ENCODE measurements around the gene SLC5A11.
A peak's percentile ranks its signal among the peaks of the same experiment; 100 is the strongest.

Gene SLC5A11

DNA sequence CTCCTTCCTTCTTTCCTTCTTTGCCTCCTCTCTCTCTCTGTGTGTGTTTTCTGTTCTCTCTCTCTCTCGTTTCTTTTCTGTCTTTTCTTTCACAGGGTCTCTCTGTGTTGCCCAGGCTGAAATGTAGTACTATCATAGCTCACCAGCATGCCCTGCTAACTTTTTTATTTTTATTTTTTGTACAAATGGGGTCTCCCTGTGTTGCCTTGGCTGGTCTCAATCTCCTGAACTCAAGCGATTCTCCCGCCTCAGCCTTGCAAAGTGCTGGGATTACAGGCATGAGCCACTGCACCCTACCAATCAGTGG lies 1.5 kb downstream of the SLC5A11 start:
- no peaks in the 10 kb centered on the region for H3K79me1 ChIP-seq (replicated peaks; ENCODE audit: low read length, poor library complexity, severe bottlenecking)
- no peak overlapping the region for H3K23ac ChIP-seq (ENCODE audit: low read length in 2 of 2)
- no peak overlapping the region for H3K18ac ChIP-seq (ENCODE audit: low read depth in 1 of 2, low read length in 2 of 2)
- H3K4me3 ChIP-seq (ENCODE audit: insufficient read depth in 1 of 2, low read depth in 1 of 2, low read length in 2 of 2): no peak overlapping the region
- H4K8ac ChIP-seq (ENCODE audit: low read length): no peak overlapping the region
- H2BK12ac ChIP-seq (ENCODE audit: low read length in 2 of 2): no peak overlapping the region
- H3K4me2 ChIP-seq (ENCODE audit: low read length, poor library complexity, severe bottlenecking): no peak overlapping the region
- H3K14ac ChIP-seq (ENCODE audit: low read length in 2 of 2): no peak overlapping the region
- DNase-seq: no peak
- no peaks in the 10 kb centered on the region for H3K9me3 ChIP-seq (ENCODE audit: control insufficient read depth, low read length)
- no peak overlapping the region for H3K4ac ChIP-seq (ENCODE audit: low read depth in 1 of 2, low read length in 2 of 2)
- no peaks in the 10 kb centered on the region for H3K27me3 ChIP-seq (ENCODE audit: control insufficient read depth in 1 of 2, insufficient read depth in 1 of 2, low read length in 2 of 2)
- no peak overlapping the region for H2BK15ac ChIP-seq (ENCODE audit: low read depth, poor library complexity, severe bottlenecking)
- no peak overlapping the region for H2BK120ac ChIP-seq (ENCODE audit: low read depth, low read length)
- no peaks in the 10 kb centered on the region for H3K36me3 ChIP-seq (ENCODE audit: control insufficient read depth in 1 of 2, insufficient read depth in 2 of 2, low read depth in 1 of 2, low read length in 2 of 2)
- whole genome bisulfite sequencing: 97% methylated on average over 3 of the region's 3 CpGs
- H2AK5ac ChIP-seq (ENCODE audit: low read length, severe bottlenecking): no peak overlapping the region
- no peak overlapping the region for H2BK5ac ChIP-seq (ENCODE audit: low read depth, low read length, poor library complexity, severe bottlenecking)
- H3K4me1 ChIP-seq (ENCODE audit: control insufficient read depth, insufficient read depth, low read depth, low read length): peaks cover 15% of the 10 kb centered on the region
- no peak overlapping the region for H4K91ac ChIP-seq (ENCODE audit: low read length)
- H2AFZ ChIP-seq (ENCODE audit: low read depth, low read length): no peak overlapping the region
- no peak overlapping the region for H3K27ac ChIP-seq (ENCODE audit: low read length, poor library complexity, severe bottlenecking)
- no peak overlapping the region for H3K9ac ChIP-seq (ENCODE audit: low read length)

DNA sequence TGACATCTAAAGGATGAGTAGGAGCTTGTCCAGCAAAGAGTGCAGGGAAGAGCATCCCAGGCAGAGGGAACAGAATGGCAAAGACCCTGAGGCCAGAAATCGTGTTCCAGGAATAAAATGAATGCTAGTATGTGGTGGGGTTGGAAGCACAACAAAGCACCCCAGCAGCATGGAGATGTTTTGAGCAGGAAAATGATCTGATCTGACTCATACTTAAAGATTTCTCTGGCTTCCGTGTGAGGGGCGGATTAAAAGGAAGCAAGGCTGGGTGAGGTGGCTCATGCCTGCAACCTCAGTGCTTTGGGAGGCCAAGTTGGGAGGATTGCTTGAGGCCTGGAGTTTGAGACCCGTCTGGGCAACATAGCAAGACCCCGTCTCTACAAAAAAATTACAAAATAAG lies 2.3 kb downstream of the SLC5A11 start:
- no peak overlapping the region for H2AFZ ChIP-seq (ENCODE audit: low read depth, low read length)
- no peak overlapping the region for H3K4me2 ChIP-seq (ENCODE audit: low read length, poor library complexity, severe bottlenecking)
- H3K4me3 ChIP-seq (ENCODE audit: insufficient read depth in 1 of 2, low read depth in 1 of 2, low read length in 2 of 2): no peak overlapping the region
- H3K14ac ChIP-seq (ENCODE audit: low read length in 2 of 2): no peak overlapping the region
- peaks cover 15% of the 10 kb centered on the region for H3K4me1 ChIP-seq (ENCODE audit: control insufficient read depth, insufficient read depth, low read depth, low read length)
- no peak overlapping the region for H4K91ac ChIP-seq (ENCODE audit: low read length)
- H2AK5ac ChIP-seq (ENCODE audit: low read length, severe bottlenecking): no peak overlapping the region
- H3K79me1 ChIP-seq (replicated peaks; ENCODE audit: low read length, poor library complexity, severe bottlenecking): no peaks in the 10 kb centered on the region
- H2BK15ac ChIP-seq (ENCODE audit: low read depth, poor library complexity, severe bottlenecking): no peak overlapping the region
- H2BK12ac ChIP-seq (ENCODE audit: low read length in 2 of 2): no peak overlapping the region
- no peaks in the 10 kb centered on the region for H3K9me3 ChIP-seq (ENCODE audit: control insufficient read depth, low read length)
- H3K9ac ChIP-seq (ENCODE audit: low read length): no peak overlapping the region
- H3K27me3 ChIP-seq (ENCODE audit: control insufficient read depth in 1 of 2, insufficient read depth in 1 of 2, low read length in 2 of 2): no peaks in the 10 kb centered on the region
- no peak overlapping the region for H4K8ac ChIP-seq (ENCODE audit: low read length)
- no peaks in the 10 kb centered on the region for H3K36me3 ChIP-seq (ENCODE audit: control insufficient read depth in 1 of 2, insufficient read depth in 2 of 2, low read depth in 1 of 2, low read length in 2 of 2)
- peak; percentile 46 for DNase-seq
- H2BK120ac ChIP-seq (ENCODE audit: low read depth, low read length): no peak overlapping the region
- WGBS: 35% methylated on average over 4 of the region's 5 CpGs
- H3K23ac ChIP-seq (ENCODE audit: low read length in 2 of 2): no peak overlapping the region
- H3K27ac ChIP-seq (ENCODE audit: low read length, poor library complexity, severe bottlenecking): peak overlapping the region; percentile 12
- H3K18ac ChIP-seq (ENCODE audit: low read depth in 1 of 2, low read length in 2 of 2): no peak overlapping the region
- no peak overlapping the region for H2BK5ac ChIP-seq (ENCODE audit: low read depth, low read length, poor library complexity, severe bottlenecking)
- no peak overlapping the region for H3K4ac ChIP-seq (ENCODE audit: low read depth in 1 of 2, low read length in 2 of 2)

DNA sequence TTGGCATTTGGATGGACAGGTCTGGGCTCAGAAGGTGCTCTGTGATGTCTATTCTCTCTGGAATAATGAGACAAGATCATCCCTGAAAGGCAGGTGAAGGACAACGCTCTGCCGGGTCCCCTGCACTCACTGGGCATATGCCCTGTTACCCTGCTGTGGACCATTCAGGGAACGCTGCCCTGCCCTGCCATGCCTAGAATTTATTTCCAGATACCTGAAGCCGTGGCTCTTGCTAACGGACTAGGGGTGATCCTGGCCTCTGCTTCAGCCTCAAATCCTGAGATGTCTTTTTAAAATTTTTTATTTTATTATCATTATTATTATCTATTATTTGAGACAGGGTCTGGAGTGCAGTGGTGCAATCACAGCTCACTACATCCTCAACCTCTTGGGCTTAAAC lies 3.9 kb downstream of the SLC5A11 start:
- H3K4me1 ChIP-seq (ENCODE audit: control insufficient read depth, insufficient read depth, low read depth, low read length): peaks cover 17% of the 10 kb centered on the region
- no peak overlapping the region for H2BK120ac ChIP-seq (ENCODE audit: low read depth, low read length)
- DNase-seq: no peak
- H3K18ac ChIP-seq (ENCODE audit: low read depth in 1 of 2, low read length in 2 of 2): no peak overlapping the region
- no peak overlapping the region for H3K4ac ChIP-seq (ENCODE audit: low read depth in 1 of 2, low read length in 2 of 2)
- no peak overlapping the region for H3K4me3 ChIP-seq (ENCODE audit: insufficient read depth in 1 of 2, low read depth in 1 of 2, low read length in 2 of 2)
- no peak overlapping the region for H3K27ac ChIP-seq (ENCODE audit: low read length, poor library complexity, severe bottlenecking)
- H3K4me2 ChIP-seq (ENCODE audit: low read length, poor library complexity, severe bottlenecking): no peak overlapping the region
- no peak overlapping the region for H2AK5ac ChIP-seq (ENCODE audit: low read length, severe bottlenecking)
- WGBS: 96% methylated on average over 3 of the region's 5 CpGs
- no peak overlapping the region for H4K8ac ChIP-seq (ENCODE audit: low read length)
- H2BK15ac ChIP-seq (ENCODE audit: low read depth, poor library complexity, severe bottlenecking): no peak overlapping the region
- H2AFZ ChIP-seq (ENCODE audit: low read depth, low read length): no peak overlapping the region
- H2BK12ac ChIP-seq (ENCODE audit: low read length in 2 of 2): no peak overlapping the region
- H3K14ac ChIP-seq (ENCODE audit: low read length in 2 of 2): no peak overlapping the region
- H3K79me1 ChIP-seq (replicated peaks; ENCODE audit: low read length, poor library complexity, severe bottlenecking): no peaks in the 10 kb centered on the region
- H2BK5ac ChIP-seq (ENCODE audit: low read depth, low read length, poor library complexity, severe bottlenecking): no peak overlapping the region
- no peaks in the 10 kb centered on the region for H3K27me3 ChIP-seq (ENCODE audit: control insufficient read depth in 1 of 2, insufficient read depth in 1 of 2, low read length in 2 of 2)
- no peak overlapping the region for H3K9ac ChIP-seq (ENCODE audit: low read length)
- no peak overlapping the region for H4K91ac ChIP-seq (ENCODE audit: low read length)
- H3K9me3 ChIP-seq (ENCODE audit: control insufficient read depth, low read length): no peaks in the 10 kb centered on the region
- H3K23ac ChIP-seq (ENCODE audit: low read length in 2 of 2): no peak overlapping the region
- no peaks in the 10 kb centered on the region for H3K36me3 ChIP-seq (ENCODE audit: control insufficient read depth in 1 of 2, insufficient read depth in 2 of 2, low read depth in 1 of 2, low read length in 2 of 2)

DNA sequence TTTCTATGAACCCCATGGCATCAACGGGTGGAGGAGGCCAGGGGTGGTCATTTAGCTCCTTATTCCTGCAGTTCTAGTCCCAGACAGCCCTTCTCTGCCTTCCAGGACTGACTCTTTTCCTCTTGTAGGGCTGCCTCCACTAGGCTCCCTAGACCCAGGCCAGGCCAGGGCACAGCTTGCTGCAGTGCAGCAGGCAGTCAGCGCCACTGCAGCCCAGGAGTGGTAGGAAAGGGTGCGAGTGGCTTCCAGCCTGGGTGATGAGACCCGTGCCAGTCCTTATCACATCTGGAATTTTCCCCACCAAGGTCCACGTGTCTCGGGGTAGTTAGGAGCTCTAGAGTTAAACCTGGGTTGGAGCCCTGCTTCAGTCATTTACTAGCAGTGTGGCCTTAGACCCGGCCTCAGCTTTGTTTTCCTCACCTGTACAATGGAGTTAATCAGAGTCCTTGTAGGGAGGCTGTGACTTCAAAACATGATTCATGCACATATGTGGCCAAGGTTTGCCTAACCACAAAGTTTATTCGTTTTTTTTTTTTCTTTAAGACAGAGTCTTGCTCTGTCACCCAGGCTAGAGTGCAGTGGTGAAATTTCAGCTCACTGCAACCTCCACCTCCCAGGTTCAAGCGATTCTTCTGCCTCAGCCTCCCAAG lies 4.7 kb downstream of the SLC5A11 start:
- Histone ChIP-seq H2AK5ac (ENCODE audit: low read length, severe bottlenecking) (no peak overlapping the region), H3K18ac (ENCODE audit: low read depth in 1 of 2, low read length in 2 of 2) (no peak overlapping the region), H3K4me1 (ENCODE audit: control insufficient read depth, insufficient read depth, low read depth, low read length) (peaks cover 17% of the 10 kb centered on the region), H2BK15ac (ENCODE audit: low read depth, poor library complexity, severe bottlenecking) (no peak overlapping the region), H3K4me2 (ENCODE audit: low read length, poor library complexity, severe bottlenecking) (no peak overlapping the region), H4K91ac (ENCODE audit: low read length) (no peak overlapping the region), H3K27me3 (ENCODE audit: control insufficient read depth in 1 of 2, insufficient read depth in 1 of 2, low read length in 2 of 2) (no peaks in the 10 kb centered on the region), H3K9ac (ENCODE audit: low read length) (no peak overlapping the region), H2BK12ac (ENCODE audit: low read length in 2 of 2) (no peak overlapping the region), H4K8ac (ENCODE audit: low read length) (no peak overlapping the region), H3K23ac (ENCODE audit: low read length in 2 of 2) (no peak overlapping the region), H3K79me1 (replicated peaks; ENCODE audit: low read length, poor library complexity, severe bottlenecking) (no peaks in the 10 kb centered on the region), H2AFZ (ENCODE audit: low read depth, low read length) (no peak overlapping the region), H3K27ac (ENCODE audit: low read length, poor library complexity, severe bottlenecking) (no peak overlapping the region), H2BK5ac (ENCODE audit: low read depth, low read length, poor library complexity, severe bottlenecking) (no peak overlapping the region), H3K4me3 (ENCODE audit: insufficient read depth in 1 of 2, low read depth in 1 of 2, low read length in 2 of 2) (no peak overlapping the region), H3K9me3 (ENCODE audit: control insufficient read depth, low read length) (no peaks in the 10 kb centered on the region), H3K4ac (ENCODE audit: low read depth in 1 of 2, low read length in 2 of 2) (no peak overlapping the region), H3K14ac (ENCODE audit: low read length in 2 of 2) (peak overlapping the region in 1 of 2 experiments; percentile 5), H2BK120ac (ENCODE audit: low read depth, low read length) (no peak overlapping the region), H3K36me3 (ENCODE audit: control insufficient read depth in 1 of 2, insufficient read depth in 2 of 2, low read depth in 1 of 2, low read length in 2 of 2) (no peaks in the 10 kb centered on the region)
- peak; percentile 52 for DNase-seq
- WGBS: 75% methylated on average over 9 of the region's 9 CpGs

All from mesenchymal stem cell (in vitro differentiated cells and primary cell).